GM19193 (cell line): Measurements from ENCODE around the gene AURKB.

Experiments
- POLR2A ChIP-seq: IDR thresholded peaks from 4 replicates; pipeline ENCODE4 v1.6.1; 2011; ENCODE audit not compliant: insufficient read depth, insufficient read length; ENCODE audit errors: extremely low read depth

The AURKB gene

GRCh38 chr17:8176998-8177731 lies 33.2 kb downstream of the AURKB start:
- no peak for TF ChIP-seq POLR2A

GRCh38 chr17:8176197-8176940 lies 34.0 kb downstream of the AURKB start, which contains the start of gene TMEM107:
TMEM107 (minus strand) TSS chr17:8176380; CDS start chr17:8176286, 94 bp downstream.
- peak; percentile 62 for TF ChIP-seq POLR2A

- TF ChIP-seq POLR2A, result no peak
These were observed 34.6 kb downstream of the AURKB start for GRCh38 chr17:8175795-8176196.

GRCh38 chr17:8173871-8174322 lies 36.5 kb downstream of the AURKB start:
- no peak for TF ChIP-seq POLR2A

- peak; percentile 99 for TF ChIP-seq POLR2A
These were observed 37.1 kb downstream of the AURKB start for GRCh38 chr17:8173056-8173870.

- no peak for TF ChIP-seq POLR2A
These were observed 42.8 kb downstream of the AURKB start for GRCh38 chr17:8167526-8167925.

GRCh38 chr17:8166731-8167130 lies 43.6 kb downstream of the AURKB start:
- no peak for TF ChIP-seq POLR2A

GRCh38 chr17:8164815-8165131 lies 45.6 kb downstream of the AURKB start:
- TF ChIP-seq POLR2A, result no peak

- TF ChIP-seq POLR2A, result no peak
These were observed 46.2 kb downstream of the AURKB start for GRCh38 chr17:8163978-8164814.

- TF ChIP-seq POLR2A, result no peak
These were observed 47.1 kb downstream of the AURKB start for GRCh38 chr17:8162997-8163977.

GRCh38 chr17:8162233-8162996 lies 48.0 kb downstream of the AURKB start, which contains the start of gene VAMP2:
VAMP2 (minus strand) TSS chr17:8162948; CDS start chr17:8162879, 69 bp downstream.
- TF ChIP-seq POLR2A, result peak; percentile 76
